NCI-H1436 treated with DMSO at 0.1 percent for 48 hours (cell line): Measurements from ENCODE around the gene FNDC3B.
A peak's percentile ranks its signal among the peaks of the same experiment; 100 is the strongest.
"Not testable (repeated sequence)": the region's sequence is repeated elsewhere in the genome, so short reads cannot be mapped to it uniquely, and the experiment has no call there.

Source experiments
- DNase-seq: peaks from one replicate; lab custom pipeline; 2025; lab: John Stamatoyannopoulos, UW

FNDC3B gene

GRCh38 chr3:172039436-172040077 is at the start of gene FNDC3B:
TSS of gene FNDC3B (plus strand) at chr3:172039578. CDS start at chr3:172112480, 72,902 bp downstream.
- DNase-seq: peak; percentile 64

GRCh38 chr3:171990239-171990638 is 49.1 kb upstream of the FNDC3B start:
- DNase-seq: not testable (repeated sequence)

- no peak for DNase-seq
Observed at GRCh38 chr3:171991166-171991565, 48.2 kb upstream of the FNDC3B start.

DNA sequence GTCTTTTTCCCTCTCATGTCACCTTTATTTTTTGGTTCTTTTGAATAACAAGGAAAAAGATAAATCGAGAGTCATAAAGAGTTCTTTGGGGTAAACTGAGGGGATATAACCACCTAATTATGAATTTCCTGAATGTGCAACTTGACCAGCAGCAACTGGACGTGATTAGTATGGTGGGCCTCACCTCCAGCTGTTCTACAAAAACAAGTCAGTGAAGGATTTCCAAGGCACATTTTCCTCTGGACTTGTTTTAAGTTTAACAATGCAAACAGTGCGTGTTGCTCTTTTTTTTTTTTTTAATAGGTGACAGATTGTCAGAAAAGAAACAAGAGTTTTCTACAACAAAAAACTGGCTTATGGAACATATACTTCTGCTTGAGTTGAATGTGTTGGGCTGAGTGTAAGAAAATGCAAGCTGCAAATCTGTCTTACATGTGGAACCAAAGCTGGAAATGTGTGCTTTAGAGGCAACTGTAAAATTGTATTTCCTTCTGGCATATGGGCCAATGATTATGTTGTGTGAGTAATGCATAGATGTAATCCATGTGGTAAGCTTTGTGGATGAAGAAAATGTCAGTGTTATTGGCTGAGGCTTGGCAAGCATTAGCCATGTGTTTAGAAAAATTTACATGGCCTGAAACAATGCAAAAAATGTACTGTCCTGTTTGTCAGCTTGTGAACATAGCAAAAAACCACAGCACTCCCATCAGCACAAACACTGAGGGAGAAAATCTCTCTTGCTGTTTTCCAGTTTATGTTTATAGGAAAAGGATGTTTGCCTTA is 44.5 kb upstream of the FNDC3B start:
- no peak for DNase-seq

- no peak for DNase-seq
Observed at GRCh38 chr3:171995486-171995885, 43.9 kb upstream of the FNDC3B start.

DNA sequence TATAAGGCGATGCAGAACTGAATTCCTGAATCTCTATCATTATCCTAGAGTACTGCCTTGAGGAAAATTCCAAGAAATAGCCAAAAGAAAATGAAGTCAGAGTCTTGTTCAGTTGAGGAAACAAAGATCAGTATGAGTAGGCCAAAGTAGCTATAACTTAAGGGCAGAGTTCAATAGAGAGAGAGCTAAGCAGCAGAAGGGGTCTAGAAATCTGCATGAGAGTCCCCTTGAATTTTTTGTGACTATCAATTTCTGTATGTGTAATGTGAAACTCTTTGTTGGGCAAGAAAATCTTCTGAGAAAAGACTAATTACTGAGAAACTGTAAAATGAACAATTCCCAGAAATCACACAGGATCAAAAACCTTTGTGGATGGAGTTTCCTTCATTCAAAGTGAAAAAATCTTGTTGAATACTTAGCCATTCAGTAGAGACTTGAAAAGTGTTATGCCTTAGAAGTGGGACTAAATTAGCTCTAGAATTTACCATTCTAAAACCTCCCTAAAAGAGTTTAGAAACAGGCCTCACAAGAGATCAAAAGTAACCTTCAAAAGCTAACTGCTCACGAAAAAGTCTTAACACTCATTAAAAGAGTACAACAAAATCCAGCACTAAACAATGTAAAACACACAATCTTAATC is 43.1 kb upstream of the FNDC3B start:
- DNase-seq: no peak

GRCh38 chr3:171998731-171999130 is 40.6 kb upstream of the FNDC3B start:
- DNase-seq: not testable (repeated sequence)

- DNase-seq: not testable (repeated sequence)
Observed at GRCh38 chr3:172001616-172002015, 37.8 kb upstream of the FNDC3B start.

- no peak for DNase-seq
Observed at GRCh38 chr3:172002512-172003078, 36.8 kb upstream of the FNDC3B start.

DNA sequence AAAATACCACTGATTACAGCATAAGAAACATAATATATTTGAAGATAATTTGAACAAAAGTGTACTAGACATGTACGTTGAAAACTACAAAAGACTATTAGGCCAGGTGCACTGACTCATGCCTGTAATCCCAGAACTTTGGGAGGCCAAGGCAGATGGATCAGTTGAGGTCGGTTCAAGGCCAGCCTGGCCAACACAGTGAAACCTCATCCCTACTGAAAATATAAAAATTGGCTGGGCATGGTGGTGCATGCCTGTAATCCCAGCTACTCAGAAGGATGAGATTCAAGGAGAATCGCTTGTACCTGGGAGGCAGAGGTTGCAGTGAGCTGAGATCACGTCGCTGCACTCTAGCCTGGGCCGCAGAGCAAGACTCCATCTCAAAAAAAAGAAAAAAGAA is 36.2 kb upstream of the FNDC3B start:
- no peak for DNase-seq

- no peak for DNase-seq
Observed at GRCh38 chr3:172007065-172007370, 32.4 kb upstream of the FNDC3B start.

- no peak for DNase-seq
Observed at GRCh38 chr3:172009803-172010202, 29.6 kb upstream of the FNDC3B start.

- DNase-seq: no peak
Observed at GRCh38 chr3:172012775-172013174, 26.6 kb upstream of the FNDC3B start.

DNA sequence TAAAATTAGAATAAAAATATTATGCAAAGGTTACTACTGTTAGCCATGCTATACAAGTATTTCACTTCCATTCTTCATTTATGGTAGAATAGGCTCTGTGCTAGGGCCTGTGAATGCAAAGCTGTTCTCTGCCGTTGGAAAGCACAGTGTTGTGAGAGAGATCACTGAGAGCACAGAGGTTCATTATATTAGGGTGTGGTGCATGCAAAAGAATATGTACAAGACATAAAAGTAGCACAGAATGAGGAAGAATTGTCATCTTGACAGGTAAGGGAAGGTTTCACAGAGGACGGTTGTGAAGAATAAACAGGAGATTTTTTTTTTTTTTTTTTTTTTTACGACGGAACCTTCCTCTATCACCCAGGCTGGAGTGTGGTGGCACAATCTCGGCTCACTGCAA is 25.2 kb upstream of the FNDC3B start:
- no peak for DNase-seq

DNA sequence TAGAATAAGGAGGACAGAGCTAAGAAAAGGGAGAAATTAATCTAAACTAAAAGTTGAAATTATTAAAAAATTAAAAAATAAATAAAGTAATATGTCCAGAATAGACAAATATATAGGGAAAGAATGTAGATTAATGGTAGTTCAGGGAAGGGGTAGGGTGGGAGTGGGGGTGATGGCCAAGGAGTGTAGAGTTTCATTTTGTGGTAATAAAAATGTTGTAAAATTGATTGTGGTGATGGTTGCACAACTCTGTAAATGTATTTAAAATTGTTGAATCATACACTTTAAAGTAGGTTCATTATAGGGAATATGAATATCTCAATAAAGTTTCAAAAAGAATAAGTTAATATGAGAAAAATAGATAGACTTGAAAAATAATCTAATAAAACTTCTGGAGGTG is 21.0 kb upstream of the FNDC3B start:
- no peak for DNase-seq

GRCh38 chr3:172020763-172021162 is 18.6 kb upstream of the FNDC3B start:
- DNase-seq: no peak

- DNase-seq: no peak
Observed at GRCh38 chr3:172021164-172021563, 18.2 kb upstream of the FNDC3B start.

DNA sequence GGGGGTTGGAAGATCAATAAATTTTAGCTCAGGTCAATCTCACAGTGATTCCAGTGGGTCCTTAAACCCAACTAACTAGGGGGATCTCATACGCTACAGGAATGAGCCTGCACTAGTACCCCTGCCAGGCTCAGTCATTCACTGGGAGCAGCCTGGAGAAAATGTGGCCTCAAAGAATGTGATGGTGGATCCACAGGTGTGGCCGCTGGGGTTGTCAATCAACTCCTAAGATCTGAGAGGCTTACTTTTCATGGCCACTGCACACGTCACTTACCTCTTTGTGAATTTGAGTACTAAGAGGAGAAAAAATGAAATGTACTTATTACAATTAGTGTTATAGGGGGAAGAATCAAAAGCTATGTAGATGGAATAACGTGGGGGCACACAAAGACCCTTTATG is 17.5 kb upstream of the FNDC3B start:
- no peak for DNase-seq

DNA sequence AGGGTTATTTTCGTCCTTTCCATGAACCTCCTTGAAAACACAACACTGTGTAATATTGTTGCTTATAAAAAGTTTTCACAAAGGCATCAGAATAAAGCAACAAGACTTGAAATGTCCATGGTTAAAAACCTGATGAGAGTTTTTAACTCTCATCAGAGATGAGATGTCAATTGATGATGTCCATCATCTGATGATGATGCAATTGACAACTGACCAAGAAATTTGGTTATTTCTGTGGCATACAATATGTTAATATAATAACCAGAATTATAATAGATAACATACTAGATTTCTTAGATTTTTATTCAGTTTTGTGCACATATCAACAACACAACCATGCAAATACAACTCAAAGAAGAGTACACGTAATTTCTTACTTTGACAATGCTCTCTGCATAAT is 15.5 kb upstream of the FNDC3B start:
- DNase-seq: no peak

GRCh38 chr3:172024679-172025078 is 14.7 kb upstream of the FNDC3B start:
- DNase-seq: no peak

DNA sequence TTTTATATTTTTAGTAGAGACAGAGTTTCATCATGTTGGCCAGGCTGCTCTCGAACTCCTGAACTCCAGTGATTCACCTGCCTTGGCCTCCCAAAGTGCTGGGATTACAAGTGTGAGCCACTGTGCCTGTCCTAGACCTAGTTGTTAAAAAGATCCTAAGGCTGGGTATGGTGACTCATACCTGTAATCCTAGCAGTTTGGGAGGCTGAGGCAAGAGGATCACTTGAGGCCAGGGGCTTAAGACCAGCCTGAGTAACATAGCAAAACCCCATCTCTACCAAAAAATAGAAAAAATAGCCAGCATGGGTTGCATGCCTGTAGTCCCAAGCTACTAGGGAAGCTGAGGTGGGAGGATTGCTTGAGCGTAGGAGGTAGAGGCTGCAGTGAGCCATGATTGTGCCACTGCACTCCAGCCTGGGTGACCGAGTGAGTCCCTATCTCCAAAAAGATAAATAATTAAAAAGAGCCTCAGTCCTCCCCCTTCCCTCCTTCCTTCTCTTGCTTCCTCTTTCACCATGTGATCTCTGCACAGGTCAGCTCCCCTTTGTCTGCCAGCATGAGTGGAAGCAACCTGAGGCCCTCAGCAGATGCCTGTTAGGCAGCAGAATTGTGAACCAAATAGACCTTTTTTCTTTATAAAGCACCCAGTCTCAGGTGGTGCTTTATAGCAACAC is 9.8 kb upstream of the FNDC3B start:
- no peak for DNase-seq

- no peak for DNase-seq
Observed at GRCh38 chr3:172030181-172030580, 9.2 kb upstream of the FNDC3B start.
